Measurements from ENCODE around the gene GMIP. TPM values are rescaled to one million over a fixed set of nuclear protein-coding genes. Genes with fewer than 3 reads are reported as not detected.

The GMIP gene
- total RNA-seq, 2 experiments from 2014 or later, result 30.1 to 48.7 TPM

DNA sequence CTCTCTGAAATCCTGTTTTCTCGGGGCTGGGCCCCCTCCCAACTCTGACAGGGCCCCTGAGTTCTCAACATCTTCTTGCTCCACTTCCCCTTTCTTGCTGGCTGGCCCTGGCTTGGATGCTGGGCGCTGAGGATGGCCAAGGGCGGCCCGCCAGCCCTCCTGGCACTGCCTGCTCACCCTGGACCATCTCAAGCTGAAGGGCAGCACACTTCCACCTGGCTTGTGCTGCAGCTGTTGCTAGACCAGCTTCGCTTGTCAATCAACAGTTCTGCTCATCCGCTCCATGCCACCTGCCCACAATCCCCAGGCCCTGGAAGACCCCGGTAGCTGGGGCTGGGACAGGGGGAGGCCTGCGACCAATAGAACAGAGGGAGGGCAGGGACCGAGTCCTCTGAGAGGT, 6.9 kb upstream of the GMIP start:
- CTCF ChIA-PET (ENCODE audit: unreplicated experiment), result no interaction called here
- Histone ChIP-seq H3K27ac (ENCODE audit: low read depth, low read length, poor library complexity, severe bottlenecking) (no peak overlapping the region), H3K4me2 (ENCODE audit: low read length) (no peak overlapping the region), H3K9me3 (ENCODE audit: low read length) (no peaks in the 10 kb centered on the region), H3K9me2 (ENCODE audit: insufficient read depth, low read length) (no peaks in the 10 kb centered on the region), H3K79me2 (ENCODE audit: insufficient read depth, low read depth, low read length) (no peaks in the 10 kb centered on the region), H3K4me3 (ENCODE audit: low read depth, low read length, poor library complexity, severe bottlenecking) (no peak overlapping the region), H3K4me1 (ENCODE audit: insufficient read depth, low read length, poor library complexity, severe bottlenecking) (no peaks in the 10 kb centered on the region), H4K20me1 (ENCODE audit: insufficient read depth, low read length) (no peaks in the 10 kb centered on the region), H2AFZ (ENCODE audit: low read length) (no peak overlapping the region), H3K36me3 (ENCODE audit: insufficient read depth, low read length) (peaks cover 93% of the 10 kb centered on the region)
- no peak for DNase-seq (ENCODE audit: low spot score)
- BruUV-seq (replicated peaks), result no TSS peak
- no peak for TF ChIP-seq EZH2phosphoT487 (IDR thresholded peaks at IDR 0.05; ENCODE audit: borderline replicate concordance, low read depth, low read length)
- TF ChIP-seq, protein P1, sequence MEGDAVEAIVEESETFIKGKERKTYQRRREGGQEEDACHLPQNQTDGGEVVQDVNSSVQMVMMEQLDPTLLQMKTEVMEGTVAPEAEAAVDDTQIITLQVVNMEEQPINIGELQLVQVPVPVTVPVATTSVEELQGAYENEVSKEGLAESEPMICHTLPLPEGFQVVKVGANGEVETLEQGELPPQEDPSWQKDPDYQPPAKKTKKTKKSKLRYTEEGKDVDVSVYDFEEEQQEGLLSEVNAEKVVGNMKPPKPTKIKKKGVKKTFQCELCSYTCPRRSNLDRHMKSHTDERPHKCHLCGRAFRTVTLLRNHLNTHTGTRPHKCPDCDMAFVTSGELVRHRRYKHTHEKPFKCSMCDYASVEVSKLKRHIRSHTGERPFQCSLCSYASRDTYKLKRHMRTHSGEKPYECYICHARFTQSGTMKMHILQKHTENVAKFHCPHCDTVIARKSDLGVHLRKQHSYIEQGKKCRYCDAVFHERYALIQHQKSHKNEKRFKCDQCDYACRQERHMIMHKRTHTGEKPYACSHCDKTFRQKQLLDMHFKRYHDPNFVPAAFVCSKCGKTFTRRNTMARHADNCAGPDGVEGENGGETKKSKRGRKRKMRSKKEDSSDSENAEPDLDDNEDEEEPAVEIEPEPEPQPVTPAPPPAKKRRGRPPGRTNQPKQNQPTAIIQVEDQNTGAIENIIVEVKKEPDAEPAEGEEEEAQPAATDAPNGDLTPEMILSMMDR (conservative IDR thresholded peaks at IDR 0.05; ENCODE audit: low read length), result no peak
- POLR2A ChIA-PET, result no interaction called here
- intact Hi-C loops (cut with micrococcal nuclease; ENCODE audit: unreplicated experiment), result no loop called here

DNA sequence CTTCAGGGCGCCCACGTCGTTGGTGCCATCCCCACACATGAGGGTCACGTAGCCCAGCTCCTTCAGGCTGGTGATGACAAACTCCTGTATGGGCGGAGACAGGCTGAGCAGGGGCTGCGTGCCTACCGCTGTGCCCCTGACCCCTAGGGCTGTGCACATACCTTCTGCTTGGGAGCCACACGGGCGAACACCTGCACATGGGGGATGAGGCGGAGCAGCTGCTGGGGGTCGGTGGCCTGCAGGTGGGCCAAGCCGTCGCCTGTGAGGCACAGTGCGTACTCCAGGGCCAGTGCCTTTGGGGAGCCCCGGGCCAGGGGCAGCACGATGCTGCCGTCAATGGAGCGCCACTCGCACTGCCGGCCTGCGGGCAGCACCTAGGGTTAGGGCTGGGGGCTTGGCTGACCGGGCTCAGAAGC, 6.1 kb upstream of the GMIP start:
- Histone ChIP-seq H3K4me1 (ENCODE audit: insufficient read depth, low read length, poor library complexity, severe bottlenecking) (no peaks in the 10 kb centered on the region), H3K4me3 (ENCODE audit: low read depth, low read length, poor library complexity, severe bottlenecking) (no peak overlapping the region), H3K4me2 (ENCODE audit: low read length) (no peak overlapping the region), H3K36me3 (ENCODE audit: insufficient read depth, low read length) (peaks cover 93% of the 10 kb centered on the region), H3K27ac (ENCODE audit: low read depth, low read length, poor library complexity, severe bottlenecking) (no peak overlapping the region), H4K20me1 (ENCODE audit: insufficient read depth, low read length) (no peaks in the 10 kb centered on the region), H3K79me2 (ENCODE audit: insufficient read depth, low read depth, low read length) (no peaks in the 10 kb centered on the region), H3K9me3 (ENCODE audit: low read length) (no peaks in the 10 kb centered on the region), H3K9me2 (ENCODE audit: insufficient read depth, low read length) (no peaks in the 10 kb centered on the region), H2AFZ (ENCODE audit: low read length) (no peak overlapping the region)
- no TSS peak for BruUV-seq (replicated peaks)
- CTCF ChIA-PET (ENCODE audit: unreplicated experiment), result no interaction called here
- POLR2A ChIA-PET, result no interaction called here
- no peak for DNase-seq (ENCODE audit: low spot score)
- intact Hi-C loops (cut with micrococcal nuclease; ENCODE audit: unreplicated experiment), result no loop called here
- TF ChIP-seq, protein P1 (conservative IDR thresholded peaks at IDR 0.05; ENCODE audit: low read length), result no peak

DNA sequence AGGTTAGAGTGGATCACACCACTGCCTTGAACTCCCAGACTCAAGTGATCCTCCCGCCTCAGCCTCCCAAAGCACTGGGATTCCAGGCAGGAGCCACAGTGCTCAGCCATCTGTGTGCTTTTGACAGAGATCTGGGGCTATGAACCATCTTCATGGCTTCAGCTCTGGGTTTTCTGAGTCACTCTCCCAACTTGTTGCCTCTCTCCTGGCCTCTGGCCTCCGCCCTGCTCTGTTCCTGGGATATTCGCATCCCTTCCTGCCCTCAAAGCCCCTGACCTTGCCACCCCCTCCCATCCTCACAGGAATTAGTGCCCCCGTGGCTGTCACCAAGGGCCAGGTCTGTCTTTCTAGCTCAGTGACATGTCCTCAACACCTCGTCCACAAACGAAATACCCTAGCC, 5.7 kb upstream of the GMIP start:
- intact Hi-C loops (cut with micrococcal nuclease; ENCODE audit: unreplicated experiment), result no loop called here
- DNase-seq (ENCODE audit: low spot score), result no peak
- no peak overlapping the region for H3K27ac ChIP-seq (ENCODE audit: low read depth, low read length, poor library complexity, severe bottlenecking)
- no peak overlapping the region for H3K4me3 ChIP-seq (ENCODE audit: low read depth, low read length, poor library complexity, severe bottlenecking)
- ChIA-PET POLR2A (no interaction called here), CTCF (ENCODE audit: unreplicated experiment) (no interaction called here)
- no peaks in the 10 kb centered on the region for H4K20me1 ChIP-seq (ENCODE audit: insufficient read depth, low read length)
- no TSS peak for BruUV-seq (replicated peaks)
- H2AFZ ChIP-seq (ENCODE audit: low read length), result no peak overlapping the region
- H3K4me1 ChIP-seq (ENCODE audit: insufficient read depth, low read length, poor library complexity, severe bottlenecking), result peaks cover 3% of the 10 kb centered on the region
- H3K4me2 ChIP-seq (ENCODE audit: low read length), result no peak overlapping the region
- TF ChIP-seq, protein P1 (conservative IDR thresholded peaks at IDR 0.05; ENCODE audit: low read length), result no peak
- no peak for TF ChIP-seq EZH2phosphoT487 (IDR thresholded peaks at IDR 0.05; ENCODE audit: borderline replicate concordance, low read depth, low read length)
- no peaks in the 10 kb centered on the region for H3K79me2 ChIP-seq (ENCODE audit: insufficient read depth, low read depth, low read length)
- H3K36me3 ChIP-seq (ENCODE audit: insufficient read depth, low read length), result peaks cover 91% of the 10 kb centered on the region
- no peaks in the 10 kb centered on the region for H3K9me2 ChIP-seq (ENCODE audit: insufficient read depth, low read length)
- no peaks in the 10 kb centered on the region for H3K9me3 ChIP-seq (ENCODE audit: low read length)

All from OCI-LY7 (cell line).